GM23338 (cell line): ENCODE data around the gene TRPC4AP.

Experiments
- JUNB ChIP-seq: IDR thresholded peaks from one replicate; pipeline ENCODE4 v1.6.1; 2016; ENCODE audit warnings: antibody characterized with exemption; ENCODE audit not compliant: unreplicated experiment
- POLR2AphosphoS5 ChIP-seq: IDR thresholded peaks from 2 replicates; pipeline ENCODE4 v1.6.1; 2016; ENCODE audit warnings: antibody characterized with exemption, low read depth
- TF ChIP-seq, protein P1 (sequence below), 2 experiments: fragments of 200-600 bp in 1 of 2; sonication (generic) in 1 of 2; conservative IDR thresholded peaks; 2 replicates each; pipeline versions ENCODE4 v1.5.1 to v1.6.1; 2016 to 2017; ENCODE audit warnings: antibody characterized with exemption in 2 of 2, low read depth in 2 of 2, mild to moderate bottlenecking in 2 of 2, moderate library complexity in 1 of 2
- TF ChIP-seq, protein P2 (sequence below): IDR thresholded peaks from one replicate; pipeline ENCODE4 v1.6.1; 2018; ENCODE audit warnings: antibody characterized with exemption; ENCODE audit not compliant: unreplicated experiment

DNA sequence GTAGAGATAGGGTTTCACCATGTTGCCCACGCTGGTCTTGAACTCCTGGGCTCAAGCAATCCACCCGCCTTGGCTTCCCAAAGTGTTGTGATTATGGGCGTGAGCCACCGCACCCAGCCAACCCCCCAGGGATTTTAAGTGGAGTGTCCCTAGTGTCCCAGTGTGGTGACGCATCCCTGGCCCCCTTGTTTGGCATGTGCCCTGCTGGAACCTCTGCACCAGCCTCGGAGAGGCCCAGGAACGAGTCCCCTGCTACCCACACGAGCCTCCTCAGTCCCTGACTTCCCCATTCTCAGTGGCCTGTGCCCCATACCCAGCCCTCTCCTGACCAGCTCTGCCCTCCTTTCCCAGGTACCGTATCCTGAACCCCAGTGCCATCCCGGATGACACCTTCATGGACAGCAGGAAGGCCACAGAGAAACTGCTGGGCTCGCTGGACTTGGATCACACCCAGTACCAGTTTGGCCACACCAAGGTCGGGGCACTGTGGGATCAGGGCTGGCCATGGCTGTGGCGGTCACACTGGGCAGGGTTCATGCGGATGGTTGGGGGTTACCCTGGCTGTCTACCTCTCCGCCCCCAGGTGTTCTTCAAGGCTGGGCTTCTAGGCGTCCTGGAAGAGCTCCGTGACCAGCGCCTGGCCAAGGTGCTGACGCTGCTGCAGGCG, 99.7 kb downstream of the TRPC4AP start:
- TF ChIP-seq, protein P1, sequence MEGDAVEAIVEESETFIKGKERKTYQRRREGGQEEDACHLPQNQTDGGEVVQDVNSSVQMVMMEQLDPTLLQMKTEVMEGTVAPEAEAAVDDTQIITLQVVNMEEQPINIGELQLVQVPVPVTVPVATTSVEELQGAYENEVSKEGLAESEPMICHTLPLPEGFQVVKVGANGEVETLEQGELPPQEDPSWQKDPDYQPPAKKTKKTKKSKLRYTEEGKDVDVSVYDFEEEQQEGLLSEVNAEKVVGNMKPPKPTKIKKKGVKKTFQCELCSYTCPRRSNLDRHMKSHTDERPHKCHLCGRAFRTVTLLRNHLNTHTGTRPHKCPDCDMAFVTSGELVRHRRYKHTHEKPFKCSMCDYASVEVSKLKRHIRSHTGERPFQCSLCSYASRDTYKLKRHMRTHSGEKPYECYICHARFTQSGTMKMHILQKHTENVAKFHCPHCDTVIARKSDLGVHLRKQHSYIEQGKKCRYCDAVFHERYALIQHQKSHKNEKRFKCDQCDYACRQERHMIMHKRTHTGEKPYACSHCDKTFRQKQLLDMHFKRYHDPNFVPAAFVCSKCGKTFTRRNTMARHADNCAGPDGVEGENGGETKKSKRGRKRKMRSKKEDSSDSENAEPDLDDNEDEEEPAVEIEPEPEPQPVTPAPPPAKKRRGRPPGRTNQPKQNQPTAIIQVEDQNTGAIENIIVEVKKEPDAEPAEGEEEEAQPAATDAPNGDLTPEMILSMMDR (conservative IDR thresholded peaks at IDR 0.05; ENCODE audit: low read depth in 2 of 2): no peak
- no peak for TF ChIP-seq JUNB
- TF ChIP-seq, protein P2, sequence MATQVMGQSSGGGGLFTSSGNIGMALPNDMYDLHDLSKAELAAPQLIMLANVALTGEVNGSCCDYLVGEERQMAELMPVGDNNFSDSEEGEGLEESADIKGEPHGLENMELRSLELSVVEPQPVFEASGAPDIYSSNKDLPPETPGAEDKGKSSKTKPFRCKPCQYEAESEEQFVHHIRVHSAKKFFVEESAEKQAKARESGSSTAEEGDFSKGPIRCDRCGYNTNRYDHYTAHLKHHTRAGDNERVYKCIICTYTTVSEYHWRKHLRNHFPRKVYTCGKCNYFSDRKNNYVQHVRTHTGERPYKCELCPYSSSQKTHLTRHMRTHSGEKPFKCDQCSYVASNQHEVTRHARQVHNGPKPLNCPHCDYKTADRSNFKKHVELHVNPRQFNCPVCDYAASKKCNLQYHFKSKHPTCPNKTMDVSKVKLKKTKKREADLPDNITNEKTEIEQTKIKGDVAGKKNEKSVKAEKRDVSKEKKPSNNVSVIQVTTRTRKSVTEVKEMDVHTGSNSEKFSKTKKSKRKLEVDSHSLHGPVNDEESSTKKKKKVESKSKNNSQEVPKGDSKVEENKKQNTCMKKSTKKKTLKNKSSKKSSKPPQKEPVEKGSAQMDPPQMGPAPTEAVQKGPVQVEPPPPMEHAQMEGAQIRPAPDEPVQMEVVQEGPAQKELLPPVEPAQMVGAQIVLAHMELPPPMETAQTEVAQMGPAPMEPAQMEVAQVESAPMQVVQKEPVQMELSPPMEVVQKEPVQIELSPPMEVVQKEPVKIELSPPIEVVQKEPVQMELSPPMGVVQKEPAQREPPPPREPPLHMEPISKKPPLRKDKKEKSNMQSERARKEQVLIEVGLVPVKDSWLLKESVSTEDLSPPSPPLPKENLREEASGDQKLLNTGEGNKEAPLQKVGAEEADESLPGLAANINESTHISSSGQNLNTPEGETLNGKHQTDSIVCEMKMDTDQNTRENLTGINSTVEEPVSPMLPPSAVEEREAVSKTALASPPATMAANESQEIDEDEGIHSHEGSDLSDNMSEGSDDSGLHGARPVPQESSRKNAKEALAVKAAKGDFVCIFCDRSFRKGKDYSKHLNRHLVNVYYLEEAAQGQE: no peak
- TF ChIP-seq POLR2AphosphoS5: no peak
